Prostate gland (tissue), 2 donors: ENCODE results near the gene CSMD2. TPM values are rescaled to one million over a fixed set of nuclear protein-coding genes. Genes with fewer than 3 reads are reported as not detected.

ENCODE experiments used
- DNase-seq: peaks from one replicate; pipeline ENCODE4 v3.0.0-alpha.2; 2019; ENCODE audit warnings: low spot score
- H3K27ac ChIP-seq, 2 donors: fragments of 200-600 bp; sonication (generic); 2 replicates each; pipeline ENCODE4 v1.5.1; 2017 to 2019
- H3K27me3 ChIP-seq: fragments of 200-600 bp; sonication (generic); replicated peaks from 2 replicates; pipeline ENCODE4 v1.5.1; 2019; ENCODE audit not compliant: insufficient read depth
- H3K36me3 ChIP-seq, 2 donors: fragments of 200-600 bp; sonication (generic); 1 replicate in 1 of 2; 2 replicates in 1 of 2; pipeline versions ENCODE4 v1.5.1 to v1.8.1; 2017 to 2019
- H3K4me1 ChIP-seq: fragments of 200-600 bp; sonication (generic); replicated peaks from 2 replicates; pipeline ENCODE4 v1.5.1; 2019
- H3K4me3 ChIP-seq, 2 donors: fragments of 200-600 bp; sonication (generic); 2 replicates each; pipeline ENCODE4 v1.5.1; 2017 to 2019
- H3K9me3 ChIP-seq: fragments of 200-600 bp; sonication (generic); 2 replicates; pipeline ENCODE4 v1.5.1; 2017
- POLR2A ChIP-seq: fragments of 450-650 bp; IDR thresholded peaks from one replicate; pipeline ENCODE4 v1.6.1; 2016; ENCODE audit warnings: antibody characterized with exemption, mild to moderate bottlenecking
- POLR2AphosphoS5 ChIP-seq: sonication (generic); formaldehyde crosslinking; IDR thresholded peaks from one replicate; pipeline ENCODE4 v1.6.1; 2017; ENCODE audit warnings: antibody characterized with exemption
- WGBS: methylation state at CpG from one replicate; pipeline ENCODE4 v1.1.5; 2018; 5-methylcytosine and 5-hydroxymethylcytosine counted together
- intact Hi-C: fragments of 100-400 bp; cut with DNase I; formaldehyde crosslinking; loops from one replicate; pipeline ENCODE4 v1.14.2; 2022
- total RNA-seq, 2 donors: library from RNA; depleted of rRNA; stranded (reverse); fragments of >200 nt; gene quantifications; one replicate each; pipeline ENCODE4 v1.1.0, GENCODE V29; 2016
- TF ChIP-seq, protein P1 (sequence below), 4 experiments: fragments of 200-600 bp in 2 of 4; fragments of 450-650 bp in 2 of 4; sonication (generic) in 2 of 4; IDR thresholded peaks; 1 replicate in 3 of 4; 2 replicates in 1 of 4; pipeline ENCODE4 v1.5.1; 2016 to 2019; ENCODE audit warnings: antibody characterized with exemption in 4 of 4, mild to moderate bottlenecking in 2 of 4, moderate library complexity in 2 of 4

The CSMD2 gene
- total RNA-seq, 2 donors from 2014 or later: 0.14 to 5.5 TPM

DNA sequence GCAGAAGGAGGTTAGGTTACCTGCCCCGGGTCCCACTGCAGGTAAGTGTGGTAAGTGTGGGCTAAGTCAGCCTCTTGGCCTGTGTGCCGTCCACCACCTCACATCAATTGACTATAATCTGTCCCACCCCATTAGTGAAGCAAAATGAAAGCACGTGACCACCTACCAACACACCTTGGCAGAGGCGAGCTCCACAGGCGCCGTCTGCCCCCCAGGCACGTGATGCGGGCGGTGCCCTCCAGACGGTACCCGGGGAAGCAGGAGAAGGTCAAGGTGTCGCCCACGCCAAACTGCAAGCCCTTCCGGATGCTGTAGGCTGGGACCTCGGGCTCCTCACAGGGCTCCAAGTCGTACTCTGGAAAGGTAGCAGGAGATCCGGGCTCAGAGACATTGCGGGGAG is 450.6 kb downstream of the CSMD2 start:
- no peak overlapping the region for H3K27ac ChIP-seq
- no peaks in the 10 kb centered on the region for H3K9me3 ChIP-seq
- H3K4me1 ChIP-seq: no peaks in the 10 kb centered on the region
- TF ChIP-seq, protein P1, sequence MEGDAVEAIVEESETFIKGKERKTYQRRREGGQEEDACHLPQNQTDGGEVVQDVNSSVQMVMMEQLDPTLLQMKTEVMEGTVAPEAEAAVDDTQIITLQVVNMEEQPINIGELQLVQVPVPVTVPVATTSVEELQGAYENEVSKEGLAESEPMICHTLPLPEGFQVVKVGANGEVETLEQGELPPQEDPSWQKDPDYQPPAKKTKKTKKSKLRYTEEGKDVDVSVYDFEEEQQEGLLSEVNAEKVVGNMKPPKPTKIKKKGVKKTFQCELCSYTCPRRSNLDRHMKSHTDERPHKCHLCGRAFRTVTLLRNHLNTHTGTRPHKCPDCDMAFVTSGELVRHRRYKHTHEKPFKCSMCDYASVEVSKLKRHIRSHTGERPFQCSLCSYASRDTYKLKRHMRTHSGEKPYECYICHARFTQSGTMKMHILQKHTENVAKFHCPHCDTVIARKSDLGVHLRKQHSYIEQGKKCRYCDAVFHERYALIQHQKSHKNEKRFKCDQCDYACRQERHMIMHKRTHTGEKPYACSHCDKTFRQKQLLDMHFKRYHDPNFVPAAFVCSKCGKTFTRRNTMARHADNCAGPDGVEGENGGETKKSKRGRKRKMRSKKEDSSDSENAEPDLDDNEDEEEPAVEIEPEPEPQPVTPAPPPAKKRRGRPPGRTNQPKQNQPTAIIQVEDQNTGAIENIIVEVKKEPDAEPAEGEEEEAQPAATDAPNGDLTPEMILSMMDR (IDR thresholded peaks at IDR 0.05): no peak
- TF ChIP-seq POLR2A (no peak), POLR2AphosphoS5 (no peak)
- DNase-seq: no peak
- no peaks in the 10 kb centered on the region for H3K27me3 ChIP-seq
- no peaks in the 10 kb centered on the region for H3K36me3 ChIP-seq
- 97% methylated on average over 18 of the region's 18 CpGs for WGBS
- H3K4me3 ChIP-seq: no peak overlapping the region
- intact Hi-C loops: no loop called here

DNA sequence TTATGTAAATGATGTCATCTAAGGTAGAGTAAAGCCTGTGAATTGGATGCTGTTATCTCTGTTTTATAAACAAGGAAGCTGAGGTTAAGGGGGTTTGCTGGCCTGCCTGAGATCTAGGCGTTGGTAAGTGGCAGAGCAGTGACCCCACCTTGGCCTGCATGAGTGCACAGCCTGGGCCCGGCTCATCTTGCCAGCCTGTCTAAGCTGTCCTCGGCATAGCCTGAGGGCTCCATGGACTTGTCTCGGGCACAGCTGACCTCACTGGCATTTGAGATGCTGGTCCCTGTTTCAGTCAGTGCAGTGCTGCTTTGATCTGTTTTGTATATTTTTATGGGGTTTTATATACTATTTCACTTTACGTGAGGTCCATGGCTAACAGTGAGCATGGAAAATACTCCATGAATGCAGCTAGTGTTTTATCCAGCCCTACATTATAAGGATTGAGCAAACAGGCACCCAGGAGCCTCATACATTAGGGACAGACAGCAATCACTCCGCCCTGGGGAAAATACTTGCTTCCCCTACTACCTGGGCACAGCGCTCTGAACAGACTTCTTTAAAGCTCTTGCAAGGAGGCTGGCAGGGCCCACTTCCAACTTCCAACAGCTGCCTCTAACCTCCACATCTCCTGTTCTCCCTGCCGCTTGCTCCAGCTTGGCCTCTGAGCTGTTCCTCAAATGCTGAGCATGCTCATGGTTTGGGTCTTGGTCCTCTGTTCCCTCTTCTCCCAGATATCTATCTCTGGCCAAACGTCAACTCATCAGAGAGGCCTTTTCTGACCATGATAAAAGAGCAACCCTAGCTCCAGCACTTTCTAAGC is 451.8 kb downstream of the CSMD2 start:
- H3K4me3 ChIP-seq: no peak overlapping the region
- no peak for TF ChIP-seq POLR2A
- TF ChIP-seq POLR2AphosphoS5: no peak
- TF ChIP-seq, protein P1 (IDR thresholded peaks at IDR 0.05): no peak
- WGBS: 59% methylated on average over 9 of the region's 9 CpGs
- H3K27me3 ChIP-seq: no peaks in the 10 kb centered on the region
- DNase-seq: no peak
- H3K27ac ChIP-seq: no peak overlapping the region
- no peaks in the 10 kb centered on the region for H3K9me3 ChIP-seq
- intact Hi-C loops: no loop called here
- no peaks in the 10 kb centered on the region for H3K36me3 ChIP-seq
- H3K4me1 ChIP-seq: no peaks in the 10 kb centered on the region

DNA sequence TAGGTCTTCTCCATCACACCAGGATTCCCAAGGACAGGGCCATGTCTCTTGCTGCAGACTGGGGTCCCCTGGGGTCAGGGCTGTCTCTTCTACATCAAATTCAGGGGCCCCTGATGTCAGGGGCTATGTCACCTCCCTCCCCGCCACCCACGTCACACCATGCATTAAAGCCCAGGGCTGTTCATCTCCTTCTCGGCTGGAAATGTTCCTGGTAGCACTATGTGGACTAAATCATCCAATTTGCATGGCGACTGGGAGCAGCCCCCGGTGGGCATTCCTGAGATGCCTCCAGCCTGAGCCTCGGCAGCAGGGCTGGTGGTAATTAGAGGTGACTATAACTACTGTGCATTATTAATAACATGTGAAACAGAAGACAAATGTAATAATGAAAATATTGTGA is 452.8 kb downstream of the CSMD2 start:
- Histone ChIP-seq H3K36me3 (no peaks in the 10 kb centered on the region), H3K27me3 (no peaks in the 10 kb centered on the region), H3K4me3 (no peak overlapping the region), H3K27ac (no peak overlapping the region), H3K9me3 (no peaks in the 10 kb centered on the region), H3K4me1 (no peaks in the 10 kb centered on the region)
- intact Hi-C loops: no loop called here
- no peak for DNase-seq
- TF ChIP-seq, protein P1 (IDR thresholded peaks at IDR 0.05): no peak
- TF ChIP-seq POLR2AphosphoS5 (no peak), POLR2A (no peak)
- 51% methylated on average over 6 of the region's 6 CpGs for WGBS

DNA sequence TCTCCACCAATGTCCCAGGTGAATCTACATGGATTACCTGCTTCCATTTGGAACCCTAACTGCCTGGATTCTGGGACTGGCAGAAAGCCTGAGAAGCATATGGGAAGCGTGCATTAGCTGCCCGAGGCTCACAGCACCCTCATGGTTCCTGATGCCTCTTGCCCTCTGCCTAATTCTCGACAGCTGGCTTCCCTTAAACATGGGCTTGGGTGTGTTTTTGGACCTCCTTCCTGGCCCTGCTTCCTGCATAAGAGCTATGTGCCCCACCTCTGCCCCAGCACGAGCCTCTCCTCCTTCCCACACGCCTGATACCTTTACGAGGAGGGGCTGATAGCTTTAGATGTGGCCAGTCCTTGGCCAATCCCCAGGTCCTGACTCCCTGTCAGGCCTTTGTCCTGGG is 453.5 kb downstream of the CSMD2 start:
- no peak overlapping the region for H3K4me3 ChIP-seq
- 42% methylated on average over 6 of the region's 6 CpGs for WGBS
- DNase-seq: no peak
- TF ChIP-seq, protein P1 (IDR thresholded peaks at IDR 0.05): no peak
- TF ChIP-seq POLR2A (no peak), POLR2AphosphoS5 (no peak)
- H3K27me3 ChIP-seq: no peaks in the 10 kb centered on the region
- no peaks in the 10 kb centered on the region for H3K4me1 ChIP-seq
- intact Hi-C loops: no loop called here
- no peaks in the 10 kb centered on the region for H3K9me3 ChIP-seq
- no peaks in the 10 kb centered on the region for H3K36me3 ChIP-seq
- no peak overlapping the region for H3K27ac ChIP-seq

DNA sequence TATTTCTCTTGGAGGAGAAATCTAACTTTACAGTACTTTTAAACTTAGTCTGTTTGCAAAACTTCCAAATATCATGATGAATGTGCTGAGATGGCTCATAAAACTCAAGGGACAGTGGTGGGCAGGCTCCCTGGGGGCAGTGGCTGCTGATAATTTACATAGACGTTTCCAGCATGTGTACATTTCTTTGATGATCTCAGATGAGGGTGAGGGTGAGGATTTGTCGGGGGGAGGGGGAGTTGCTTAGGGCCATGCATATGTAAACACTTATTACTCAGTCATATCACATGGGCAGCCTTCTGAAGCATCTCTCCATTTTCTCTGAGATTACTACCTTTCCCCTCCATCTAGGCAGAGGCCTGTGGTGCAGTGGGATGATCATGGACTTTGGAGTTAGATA is 454.1 kb downstream of the CSMD2 start:
- intact Hi-C loops: no loop called here
- Histone ChIP-seq H3K9me3 (no peaks in the 10 kb centered on the region), H3K27ac (no peak overlapping the region), H3K4me1 (no peaks in the 10 kb centered on the region), H3K36me3 (no peaks in the 10 kb centered on the region), H3K27me3 (no peaks in the 10 kb centered on the region), H3K4me3 (no peak overlapping the region)
- no peak for DNase-seq
- 26% methylated on average over 2 of the region's 2 CpGs for WGBS
- TF ChIP-seq POLR2A: no peak
- TF ChIP-seq, protein P1 (IDR thresholded peaks at IDR 0.05): no peak
- no peak for TF ChIP-seq POLR2AphosphoS5
